ENCODE results near the gene BST2.

BST2 gene

GRCh38 chr19:17357724-17358123 is 47.7 kb downstream of the BST2 start:
- H3K27ac ChIP-seq (replicated peaks) = no peak overlapping the region
- no peak for DNase-seq (ENCODE audit: low read depth in 1 of 2, low spot score in 1 of 2)

GRCh38 chr19:17357078-17357666 is 48.3 kb downstream of the BST2 start:
- peak in 1 of 2 experiments; percentile 12 for DNase-seq (ENCODE audit: low read depth in 1 of 2, low spot score in 1 of 2)
- H3K4me3 ChIP-seq (replicated peaks; ENCODE audit: insufficient read depth, low read length) = no peak overlapping the region
- TF ChIP-seq REST (IDR thresholded peaks at IDR 0.05; ENCODE audit: insufficient replicate concordance, low read depth) (no peak), POLR2AphosphoS5 (IDR thresholded peaks at IDR 0.05; ENCODE audit: low read depth) (no peak), GABPA (IDR thresholded peaks at IDR 0.05; ENCODE audit: low read depth) (no peak)
- no peak overlapping the region for H3K27ac ChIP-seq (replicated peaks)
- no peaks in the 10 kb centered on the region for H3K27me3 ChIP-seq (ENCODE audit: insufficient read depth, poor library complexity, severe bottlenecking)

More at GRCh38 chr19:17357724-17358123, 47.7 kb downstream of the BST2 start:
- H3K4me3 ChIP-seq (replicated peaks; ENCODE audit: insufficient read depth, low read length) = no peak overlapping the region
- H3K27me3 ChIP-seq (ENCODE audit: insufficient read depth, poor library complexity, severe bottlenecking) = no peaks in the 10 kb centered on the region
- TF ChIP-seq CTCF (IDR thresholded peaks at IDR 0.05; ENCODE audit: insufficient read depth, low read length) = no peak
- no peak for TF ChIP-seq GABPA (IDR thresholded peaks at IDR 0.05; ENCODE audit: low read depth)
- no peak for TF ChIP-seq REST (IDR thresholded peaks at IDR 0.05; ENCODE audit: insufficient replicate concordance, low read depth)
- no peak for TF ChIP-seq POLR2AphosphoS5 (IDR thresholded peaks at IDR 0.05; ENCODE audit: low read depth)
- TF ChIP-seq SPI1 (IDR thresholded peaks at IDR 0.05; ENCODE audit: borderline replicate concordance, low read depth) = no peak

GRCh38 chr19:17353386-17353785 is 52.0 kb downstream of the BST2 start:
- DNase-seq (ENCODE audit: low read depth in 1 of 2, low spot score in 1 of 2) = no peak
- TF ChIP-seq REST (IDR thresholded peaks at IDR 0.05; ENCODE audit: insufficient replicate concordance, low read depth) (no peak), POLR2AphosphoS5 (IDR thresholded peaks at IDR 0.05; ENCODE audit: low read depth) (no peak), SPI1 (IDR thresholded peaks at IDR 0.05; ENCODE audit: borderline replicate concordance, low read depth) (no peak), GABPA (IDR thresholded peaks at IDR 0.05; ENCODE audit: low read depth) (no peak), CTCF (IDR thresholded peaks at IDR 0.05; ENCODE audit: insufficient read depth, low read length) (no peak)
- Histone ChIP-seq H3K4me3 (replicated peaks; ENCODE audit: insufficient read depth, low read length) (no peak overlapping the region), H3K27me3 (ENCODE audit: insufficient read depth, poor library complexity, severe bottlenecking) (peaks cover 22% of the 10 kb centered on the region), H3K27ac (replicated peaks) (no peak overlapping the region)

All from HL-60 (cell line).